GM19239 (cell line): Measurements from ENCODE around the gene ATG9B.
"Not testable (repeated sequence)": the region's sequence is repeated elsewhere in the genome, so short reads cannot be mapped to it uniquely, and the experiment has no call there.

Experiments
- DNase-seq: peaks from one replicate; pipeline ENCODE4 v3.0.0; 2011; ENCODE audit warnings: low spot score; ENCODE audit not compliant: insufficient read length
- FAIRE-seq: peaks from 2 replicates; lab custom pipeline; 2011; peaks lifted over from hg19 to GRCh38; lab: Jason Lieb, UNC

ATG9B gene

DNA sequence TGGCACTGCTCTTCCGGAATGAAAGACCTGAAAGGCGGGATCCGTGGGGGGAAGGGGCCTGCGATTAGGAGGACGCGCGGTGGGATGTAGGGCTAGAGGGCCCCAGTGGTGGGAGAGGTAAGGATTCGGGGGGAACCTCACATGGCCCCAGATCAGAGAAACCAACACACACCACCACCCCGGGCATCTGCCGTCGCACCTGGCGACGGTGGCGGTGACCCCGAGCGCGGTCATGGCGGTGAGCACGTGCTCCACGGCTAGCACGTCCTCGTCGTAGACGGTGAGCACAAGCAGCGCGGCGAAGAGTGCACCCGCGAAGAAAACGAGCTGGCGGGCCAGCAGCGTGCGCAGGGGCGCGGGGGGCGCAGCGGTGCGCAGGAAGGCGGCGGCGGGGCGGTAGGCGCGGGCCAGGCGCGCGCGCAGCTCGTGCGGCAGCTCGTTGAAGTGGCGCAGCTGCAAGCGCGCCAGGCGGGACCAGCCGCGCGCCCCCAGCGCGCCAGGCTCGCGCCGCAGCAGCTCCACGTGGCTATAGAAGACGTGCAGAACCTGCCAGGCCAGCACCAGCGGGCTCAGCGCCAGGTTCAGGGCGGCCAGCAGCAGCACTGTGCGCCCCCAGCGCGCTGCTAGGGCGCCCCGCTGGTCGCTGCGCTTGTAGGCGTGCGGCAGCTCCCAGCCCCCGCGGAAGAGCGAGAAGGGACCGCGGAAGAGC lies 5.7 kb downstream of the ATG9B start:
- FAIRE-seq (no peak), DNase-seq (no peak)

GRCh38 chr7:151017953-151018420 lies 6.3 kb downstream of the ATG9B start:
- FAIRE-seq = no peak
- DNase-seq = peak; percentile 80

GRCh38 chr7:151017370-151017952 lies 6.8 kb downstream of the ATG9B start:
- FAIRE-seq (no peak), DNase-seq (no peak)

DNA sequence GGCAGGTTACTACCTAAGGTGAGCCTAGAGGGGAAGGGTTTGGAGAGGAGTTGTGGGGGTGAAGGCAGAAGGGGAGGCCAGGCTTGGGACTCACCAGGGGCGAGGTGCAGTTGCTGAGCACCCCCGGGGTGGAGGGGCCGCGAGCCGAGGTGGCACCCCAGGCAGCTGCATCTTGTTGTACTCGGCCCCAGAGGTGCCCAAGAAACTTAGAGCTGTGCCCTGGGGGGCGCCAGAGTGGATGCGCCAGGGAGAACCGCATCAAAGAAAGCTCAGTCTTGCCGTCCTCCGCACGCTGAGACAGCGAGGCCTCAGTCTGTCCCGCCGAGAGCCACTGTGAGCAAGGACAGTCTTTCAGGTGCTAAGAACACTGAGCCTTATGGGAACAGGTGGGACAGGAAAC lies 7.4 kb downstream of the ATG9B start:
- FAIRE-seq (no peak), DNase-seq (no peak)

DNA sequence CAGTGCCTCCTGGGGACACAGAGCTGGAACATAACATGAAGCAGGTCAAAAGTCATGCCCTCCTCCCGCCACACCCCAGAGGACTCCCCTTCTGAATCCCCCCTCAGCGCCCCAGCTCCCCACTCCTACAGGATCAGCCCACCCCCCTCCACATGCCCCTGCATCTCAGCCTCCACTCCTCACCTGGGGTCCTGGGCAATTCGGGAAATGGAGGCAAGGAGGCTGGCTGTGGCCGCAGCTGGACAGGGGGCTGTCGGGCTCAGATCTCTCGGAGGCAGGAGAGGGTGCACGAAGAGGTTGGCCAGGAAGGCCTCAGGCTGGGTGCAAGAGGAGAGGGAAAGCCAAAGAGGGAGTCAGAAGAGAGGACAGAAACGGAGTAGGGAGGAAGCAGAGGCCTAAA lies 7.8 kb downstream of the ATG9B start:
- DNase-seq = no peak
- FAIRE-seq = no peak

- no peak for FAIRE-seq
Measured at GRCh38 chr7:151015967-151016366, 8.3 kb downstream of the ATG9B start.

GRCh38 chr7:151014950-151015349 lies 9.3 kb downstream of the ATG9B start:
- FAIRE-seq (no peak), DNase-seq (no peak)

More at GRCh38 chr7:151015967-151016366, 8.3 kb downstream of the ATG9B start:
- DNase-seq = no peak

- peak; percentile 58 for FAIRE-seq
Measured at GRCh38 chr7:151013733-151014497, 10.4 kb downstream of the ATG9B start.

DNA sequence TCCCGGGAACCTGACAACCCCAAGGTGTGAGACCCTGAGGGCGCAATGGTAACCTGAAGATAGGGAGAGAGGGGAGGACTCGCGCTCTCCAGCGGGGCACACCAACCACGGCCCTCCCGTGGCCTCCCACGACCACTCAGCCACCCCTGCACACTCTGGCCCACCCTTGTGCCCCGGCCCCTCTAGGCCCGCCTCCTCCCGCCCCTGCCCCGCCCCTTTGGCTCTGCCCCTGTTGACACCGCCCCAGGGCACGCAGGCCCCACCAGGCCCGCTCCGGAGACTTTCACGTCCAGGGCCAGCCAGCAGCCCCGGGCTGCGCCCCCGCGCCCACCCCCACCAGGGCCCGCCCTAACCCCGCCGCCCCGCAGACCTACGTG lies 10.9 kb downstream of the ATG9B start:
- no peak for FAIRE-seq

More at GRCh38 chr7:151013733-151014497, 10.4 kb downstream of the ATG9B start:
- peak; percentile 84 for DNase-seq

GRCh38 chr7:151012911-151013347 lies 11.4 kb downstream of the ATG9B start:
- DNase-seq (no peak), FAIRE-seq (no peak)

More for the DNA sequence above, 10.9 kb downstream of the ATG9B start:
- DNase-seq = no peak

DNA sequence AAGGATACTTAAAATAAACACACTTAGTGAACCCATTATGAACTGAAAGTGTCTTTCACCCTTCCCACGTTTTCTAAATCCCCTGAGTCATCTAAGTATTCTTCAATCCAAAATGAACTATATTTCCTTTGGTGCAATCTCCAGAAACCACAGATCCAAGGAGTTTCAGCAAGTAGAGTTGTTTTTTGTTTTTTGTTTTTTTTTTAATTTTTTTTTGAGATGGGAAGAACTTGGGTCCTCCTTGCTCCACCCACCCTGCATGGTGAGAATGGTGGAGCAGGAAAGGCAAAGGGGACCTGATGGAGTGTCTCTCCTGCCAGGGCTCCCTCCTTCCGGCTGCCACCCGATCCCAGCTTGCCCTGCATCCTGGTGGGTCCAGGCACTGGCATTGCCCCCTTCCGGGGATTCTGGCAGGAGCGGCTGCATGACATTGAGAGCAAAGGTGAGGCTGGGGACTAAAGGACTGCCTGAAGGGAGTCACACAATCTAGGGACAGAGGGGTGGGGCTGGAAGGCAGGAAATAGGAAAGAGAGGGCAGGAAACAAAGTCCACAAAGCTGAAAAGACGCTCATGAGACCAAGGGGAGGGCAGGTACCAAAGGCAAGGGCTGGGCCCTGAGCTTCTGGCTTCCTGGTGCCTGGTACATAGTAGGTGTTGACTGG lies 12.1 kb downstream of the ATG9B start:
- FAIRE-seq = no peak
- DNase-seq = no peak

- DNase-seq, FAIRE-seq: not testable (repeated sequence)
Measured at GRCh38 chr7:151011616-151012015, 12.7 kb downstream of the ATG9B start.

GRCh38 chr7:151011097-151011409 lies 13.2 kb downstream of the ATG9B start:
- FAIRE-seq (no peak), DNase-seq (no peak)

GRCh38 chr7:151010307-151011096 lies 13.8 kb downstream of the ATG9B start:
- DNase-seq = no peak
- FAIRE-seq = no peak

DNA sequence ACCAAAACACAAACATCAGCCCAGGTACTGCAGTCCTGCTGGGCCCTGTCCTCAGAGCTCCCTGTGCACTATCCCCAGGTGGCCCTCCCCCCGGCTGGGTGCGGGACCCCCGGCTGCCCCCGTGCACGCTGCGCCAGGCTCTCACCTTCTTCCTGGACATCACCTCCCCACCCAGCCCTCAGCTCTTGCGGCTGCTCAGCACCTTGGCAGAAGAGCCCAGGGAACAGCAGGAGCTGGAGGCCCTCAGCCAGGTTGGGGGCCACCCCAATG lies 14.3 kb downstream of the ATG9B start:
- no peak for FAIRE-seq
- no peak for DNase-seq

DNA sequence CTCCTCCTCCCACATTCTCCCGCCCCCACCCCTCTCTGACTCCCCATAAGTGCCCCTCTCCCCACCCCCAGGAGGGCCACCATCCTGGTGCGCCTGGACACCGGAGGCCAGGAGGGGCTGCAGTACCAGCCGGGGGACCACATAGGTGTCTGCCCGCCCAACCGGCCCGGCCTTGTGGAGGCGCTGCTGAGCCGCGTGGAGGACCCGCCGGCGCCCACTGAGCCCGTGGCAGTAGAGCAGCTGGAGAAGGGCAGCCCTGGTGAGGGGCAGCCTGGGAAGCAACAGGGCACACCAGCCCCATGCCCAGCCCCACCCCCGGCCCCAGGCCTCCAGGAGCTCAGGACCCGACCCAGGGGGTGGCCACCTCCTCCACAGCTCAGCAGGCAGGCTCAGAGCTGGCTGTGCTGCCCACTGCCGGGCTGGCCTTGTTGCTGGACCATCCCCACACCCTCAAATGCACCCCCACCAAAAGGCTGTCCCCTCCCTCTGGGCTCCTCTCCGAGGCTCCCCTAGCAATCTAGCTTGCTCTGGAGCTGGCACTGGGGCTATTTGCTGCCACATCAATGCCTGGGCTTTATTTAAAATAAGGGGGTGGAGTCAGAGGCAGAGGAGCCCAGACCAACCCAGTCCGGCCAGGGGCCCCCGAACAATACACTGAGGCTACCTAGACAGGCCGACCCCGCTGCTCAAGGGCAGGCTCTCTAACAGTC lies 14.8 kb downstream of the ATG9B start:
- no peak for FAIRE-seq
- DNase-seq = no peak

- FAIRE-seq = peak; percentile 21
- DNase-seq = peak; percentile 97
Measured at GRCh38 chr7:151008511-151009323, 15.6 kb downstream of the ATG9B start.

GRCh38 chr7:151008143-151008510 lies 16.2 kb downstream of the ATG9B start:
- FAIRE-seq = no peak
- DNase-seq = no peak

DNA sequence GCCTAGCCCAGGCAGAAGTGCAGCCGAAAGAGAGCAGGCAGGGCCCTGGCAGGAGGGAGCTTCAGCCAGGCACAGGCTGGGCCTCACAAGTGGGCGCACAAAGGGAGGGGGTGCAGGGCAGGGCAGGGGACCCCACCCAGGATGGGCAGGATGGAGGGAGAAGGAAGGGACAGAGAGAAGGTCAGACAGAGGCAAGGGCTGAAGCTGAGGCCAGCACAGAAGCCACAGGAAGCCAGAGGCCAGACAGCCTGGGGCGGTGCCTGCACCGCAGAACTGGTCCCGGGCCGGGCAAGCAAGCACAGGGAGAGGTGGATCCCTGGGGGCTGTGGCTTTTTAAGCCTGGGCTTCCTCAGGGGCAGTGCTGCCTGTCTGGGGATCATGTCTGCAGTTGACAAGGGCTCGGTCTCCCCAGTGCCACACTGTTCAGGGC lies 16.8 kb downstream of the ATG9B start:
- no peak for FAIRE-seq
- no peak for DNase-seq
